Hematopoietic multipotent progenitor cell treated with erythropoietin and hydrocortisone succinate and interleukin-3 and kit ligand, for 8 days (in vitro differentiated cells): ENCODE results near the gene IKBKG.
"Not testable (repeated sequence)": the region's sequence is repeated elsewhere in the genome, so short reads cannot be mapped to it uniquely, and the experiment has no call there.

ENCODE experiments used
- DNase-seq: peaks from one replicate; pipeline ENCODE4 v3.0.0-alpha.2; 2015

IKBKG gene

GRCh38 chrX:154607976-154608375, 60.6 kb downstream of the IKBKG start:
- not testable (repeated sequence) for DNase-seq

DNA sequence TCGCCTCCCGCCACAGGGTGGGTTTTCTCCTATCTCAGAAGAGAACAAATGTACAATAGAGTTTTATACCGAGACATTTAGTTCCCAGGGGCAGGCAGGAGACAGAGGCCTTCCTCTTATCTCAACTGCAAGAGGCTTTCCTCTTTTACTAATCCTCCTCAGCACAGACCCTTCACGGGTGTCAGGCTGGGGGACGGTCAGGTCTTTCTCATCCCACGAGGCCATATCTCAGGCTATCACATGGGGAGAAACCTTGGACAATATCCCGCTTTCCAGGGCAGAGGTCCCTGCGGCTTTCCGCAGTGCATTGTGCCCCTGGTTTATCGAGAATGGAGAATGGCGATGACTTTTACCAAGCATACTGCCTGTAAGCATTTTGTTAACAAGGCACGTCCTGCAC, 61.4 kb downstream of the IKBKG start:
- not testable (repeated sequence) for DNase-seq

- not testable (repeated sequence) for DNase-seq
These were observed 63.7 kb downstream of the IKBKG start for GRCh38 chrX:154611146-154611545.

GRCh38 chrX:154613586-154613985, 66.2 kb downstream of the IKBKG start:
- not testable (repeated sequence) for DNase-seq
